ENCODE measurements around the gene LINGO3. TPM values are rescaled to one million over a fixed set of nuclear protein-coding genes. Genes with fewer than 3 reads are reported as not detected.

LINGO3 gene
- total and polyA plus RNA-seq, 2 of the 8 experiments (the other 6 are each of a cell fraction or from before 2014, with no cell fraction given) = 0.59 TPM; not detected in 1

- TF ChIP-seq RBBP5 (IDR thresholded peaks at IDR 0.05; ENCODE audit: borderline replicate concordance, low read depth, low read length) (no peak), RAD21 (IDR thresholded peaks at IDR 0.05 in 1 of 2, conservative IDR thresholded peaks at IDR 0.05 in 1 of 2; ENCODE audit: low read depth in 2 of 2, low read length in 2 of 2) (no peak), GABPA (IDR thresholded peaks at IDR 0.05; ENCODE audit: borderline replicate concordance, insufficient read depth, low read length) (no peak), USF2 (IDR thresholded peaks at IDR 0.05; ENCODE audit: low read length) (no peak)
Measured at GRCh38 chr19:2306281-2306806, 1.6 kb downstream of the LINGO3 start (continued).
